Fibroblast of the aortic adventitia (primary cell): ENCODE measurements around the gene CTIF. TPM values are rescaled to one million over a fixed set of nuclear protein-coding genes. Genes with fewer than 3 reads are reported as not detected.
A peak's percentile ranks its signal among the peaks of the same experiment; 100 is the strongest.

Experiments
- DNase-seq: peaks from one replicate; pipeline ENCODE4 v3.0.0-alpha.2; 2010; ENCODE audit warnings: low read depth
- H3K4me3 ChIP-seq: 2 replicates; pipeline ENCODE4 v1.5.1; 2011; ENCODE audit warnings: low read depth, mild to moderate bottlenecking, control low read depth, low read length, moderate library complexity
- CTCF ChIP-seq: IDR thresholded peaks from 2 replicates; pipeline ENCODE4 v1.5.1; 2011; ENCODE audit warnings: mild to moderate bottlenecking, low read length, control low read depth, inconsistent platforms; ENCODE audit not compliant: insufficient read depth
- total RNA-seq: library from RNA; depleted of rRNA; stranded (reverse); fragments of >200 nt; gene quantifications from 2 replicates; pipeline ENCODE4 v1.2.3, GENCODE V29; 2012; ENCODE audit warnings: low replicate concordance

CTIF gene
- total RNA-seq, 1 donor, result 29.0 TPM

- TF ChIP-seq CTCF, result no peak
- DNase-seq, result no peak
- H3K4me3 ChIP-seq, result no peak overlapping the region
Observed at GRCh38 chr18:48824231-48824970, 285.6 kb downstream of the CTIF start.

DNA sequence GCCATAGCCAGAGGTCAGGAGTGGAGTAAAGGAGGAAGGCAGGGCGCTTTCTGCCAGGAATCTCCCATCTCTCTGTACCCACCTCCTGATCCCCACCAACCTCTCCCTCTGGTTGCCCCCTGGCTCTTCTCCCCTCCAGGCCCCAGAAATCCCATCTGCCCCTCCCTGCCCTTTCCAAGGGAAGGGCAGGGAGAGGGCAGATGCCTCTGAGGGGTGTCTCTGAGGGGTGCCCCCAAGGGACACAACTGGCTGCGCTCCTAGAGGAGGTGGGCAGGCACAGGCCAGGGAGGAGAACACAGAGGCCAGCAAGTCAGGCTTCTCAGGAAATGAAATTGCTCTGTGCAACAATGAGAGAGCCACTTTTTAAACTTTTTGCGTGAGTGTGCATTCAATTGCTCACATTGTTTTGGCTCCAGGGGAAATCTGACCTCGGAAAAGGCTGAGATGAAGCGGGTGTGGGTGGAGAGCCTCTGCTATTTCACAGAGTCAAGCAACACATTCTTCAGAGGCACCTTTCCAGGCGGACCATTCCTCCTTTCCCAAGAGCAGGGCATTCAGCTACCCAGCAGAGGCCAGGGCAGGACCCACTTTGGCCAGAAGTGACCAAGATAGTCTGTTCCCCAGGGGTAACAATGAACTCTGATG lies 286.4 kb downstream of the CTIF start:
- TF ChIP-seq CTCF, result no peak
- peak; percentile 87 for DNase-seq
- no peak overlapping the region for H3K4me3 ChIP-seq

- no peak for TF ChIP-seq CTCF
- no peak overlapping the region for H3K4me3 ChIP-seq
- no peak for DNase-seq
Observed at GRCh38 chr18:48826271-48826670, 287.4 kb downstream of the CTIF start.

DNA sequence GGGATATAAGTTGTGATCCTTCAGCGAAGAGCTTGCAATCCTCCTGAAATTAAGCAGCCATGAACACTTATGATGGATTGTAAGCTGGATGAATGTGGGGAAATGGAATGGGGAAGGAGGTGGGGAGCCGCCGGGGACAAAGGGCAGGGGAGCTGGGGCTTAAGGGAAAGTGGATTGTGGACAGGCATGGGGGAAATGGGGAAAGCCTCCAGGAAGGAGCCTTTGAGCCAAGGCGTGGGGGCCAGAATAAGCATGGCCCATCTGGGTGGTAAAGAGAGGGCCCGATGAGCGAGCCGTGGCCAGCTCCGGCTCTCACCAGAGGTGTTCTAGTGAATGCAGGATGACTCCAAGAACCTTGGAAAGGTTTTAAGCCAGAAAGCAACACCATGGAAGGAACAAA lies 288.0 kb downstream of the CTIF start:
- no peak for TF ChIP-seq CTCF
- no peak overlapping the region for H3K4me3 ChIP-seq
- no peak for DNase-seq

DNA sequence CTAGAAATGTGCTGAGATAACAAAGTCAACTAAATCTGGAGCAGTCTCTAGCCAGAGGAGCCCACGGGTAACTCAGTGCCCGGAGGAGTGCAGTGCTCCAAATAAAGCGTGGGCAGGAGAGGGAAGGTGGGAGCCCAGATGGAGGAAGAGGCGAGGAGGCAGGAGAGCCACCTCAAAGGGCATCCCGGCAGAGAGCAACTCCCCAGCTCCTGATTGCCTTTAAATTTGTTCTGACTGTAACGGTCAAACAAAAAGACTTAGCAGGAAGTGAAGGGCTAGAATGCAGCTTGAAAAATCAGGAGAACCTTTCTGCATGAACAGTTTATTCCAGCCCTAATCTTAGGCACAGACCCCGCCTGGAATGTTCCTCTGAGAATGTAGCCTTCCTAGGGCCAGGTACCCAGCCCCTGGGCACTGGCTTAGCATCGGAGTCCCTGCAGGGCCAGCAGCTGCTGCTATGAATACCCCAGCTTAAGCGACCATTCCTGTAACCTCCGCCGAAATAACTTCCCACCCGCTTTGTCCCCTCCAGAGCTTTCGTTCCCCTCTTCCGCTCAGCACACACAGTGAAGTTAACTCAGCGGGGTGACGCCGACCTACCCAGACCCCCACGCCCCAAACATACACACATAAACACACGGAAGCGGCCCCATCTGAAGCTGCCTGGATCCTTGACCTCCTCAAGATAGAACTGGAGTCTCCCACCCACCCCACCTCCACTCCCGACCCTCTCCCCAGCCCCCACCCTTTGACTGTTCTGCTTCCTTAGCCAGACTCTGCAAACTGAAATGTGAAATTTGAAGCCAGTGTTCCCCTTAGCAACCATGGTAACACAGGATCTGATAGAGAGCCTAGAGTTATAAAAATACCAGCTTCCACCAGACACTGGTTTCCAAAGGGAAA lies 288.7 kb downstream of the CTIF start:
- TF ChIP-seq CTCF, result no peak
- peak; percentile 71 for DNase-seq
- peak overlapping the region; percentile 7 for H3K4me3 ChIP-seq

DNA sequence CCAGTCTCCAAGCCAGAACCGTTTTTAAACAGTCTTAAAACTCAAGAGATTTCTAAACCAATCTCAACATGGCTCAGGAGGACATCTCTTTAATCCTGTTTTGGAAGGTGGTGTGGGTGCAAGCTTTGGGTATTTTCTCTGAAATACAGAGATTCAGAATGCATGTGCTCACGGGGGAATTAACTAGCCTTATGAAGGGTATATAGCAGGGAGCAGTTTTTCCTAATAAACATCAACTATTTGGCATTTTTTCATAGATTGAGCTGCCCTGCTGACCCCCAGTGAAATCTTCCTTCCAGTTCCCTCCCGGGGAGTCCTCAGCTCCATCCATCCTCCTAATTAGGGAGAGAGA lies 289.3 kb downstream of the CTIF start:
- DNase-seq, result no peak
- H3K4me3 ChIP-seq, result no peak overlapping the region
- no peak for TF ChIP-seq CTCF
